Kidney tubule cell (primary cell): ENCODE measurements around the gene RAI14.

ENCODE experiments used
- DNase-seq: peaks from one replicate; pipeline ENCODE4 v3.0.0-alpha.2; 2018; ENCODE audit warnings: low spot score

RAI14 gene

DNA sequence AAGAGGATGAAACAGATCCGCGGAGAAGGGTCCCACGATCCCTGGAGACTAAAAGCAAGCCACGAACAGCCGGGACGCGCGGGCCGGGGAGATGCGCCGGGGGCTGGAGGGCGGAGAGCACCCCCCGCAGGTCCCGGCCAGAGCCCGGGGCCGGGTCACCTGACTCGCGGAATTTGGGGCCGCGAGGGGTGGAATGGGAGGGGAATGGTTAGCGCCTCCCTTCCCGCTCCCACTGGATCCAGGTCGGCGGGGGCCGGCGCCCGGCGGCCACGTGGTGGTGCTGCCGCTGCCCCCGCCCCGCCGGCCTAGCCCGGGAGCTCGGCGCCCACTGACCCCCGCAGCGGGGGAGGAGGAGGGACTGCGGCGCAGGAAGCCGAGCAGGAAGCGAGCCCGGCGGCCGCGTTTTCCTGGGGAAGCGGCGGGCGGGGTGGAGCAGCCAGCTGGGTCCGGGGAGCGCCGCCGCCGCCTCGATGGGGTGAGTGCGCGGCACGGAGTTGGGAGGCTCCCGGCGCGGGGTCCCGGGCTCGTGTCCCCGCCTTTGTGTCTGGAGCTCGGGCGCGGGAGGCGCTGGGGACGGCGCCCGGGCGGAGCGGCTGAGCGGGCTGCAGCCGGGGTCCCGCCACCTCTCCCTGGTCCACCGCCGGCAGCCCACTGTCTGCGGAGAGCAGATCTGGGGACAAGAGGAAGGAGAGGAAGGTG lies at the start of gene RAI14:
RAI14 (plus strand) TSS at position 328 of the 699 bp plus-strand sequence. CDS start 30,592 bp downstream, outside the sequence.
- peak; percentile 92 for DNase-seq

DNA sequence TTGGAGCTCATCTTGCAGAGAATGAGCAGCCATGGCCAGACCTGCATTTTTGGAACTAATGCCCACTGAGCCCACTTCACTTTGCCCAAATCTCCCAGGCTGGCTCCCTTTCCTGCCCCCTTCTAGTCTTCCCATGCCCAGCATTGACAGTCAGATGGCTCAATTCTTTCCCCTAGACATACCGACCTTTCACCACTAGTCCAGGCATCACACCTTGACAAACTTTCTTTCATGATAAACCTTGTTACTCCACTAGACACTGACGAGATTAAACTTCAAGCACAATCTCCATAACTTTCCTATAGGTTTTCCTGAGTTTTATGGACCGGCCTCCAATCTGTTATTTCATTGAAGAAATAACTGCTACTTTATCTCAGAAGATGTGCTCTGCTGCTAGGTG lies 47.8 kb upstream of the RAI14 start:
- DNase-seq: no peak

DNA sequence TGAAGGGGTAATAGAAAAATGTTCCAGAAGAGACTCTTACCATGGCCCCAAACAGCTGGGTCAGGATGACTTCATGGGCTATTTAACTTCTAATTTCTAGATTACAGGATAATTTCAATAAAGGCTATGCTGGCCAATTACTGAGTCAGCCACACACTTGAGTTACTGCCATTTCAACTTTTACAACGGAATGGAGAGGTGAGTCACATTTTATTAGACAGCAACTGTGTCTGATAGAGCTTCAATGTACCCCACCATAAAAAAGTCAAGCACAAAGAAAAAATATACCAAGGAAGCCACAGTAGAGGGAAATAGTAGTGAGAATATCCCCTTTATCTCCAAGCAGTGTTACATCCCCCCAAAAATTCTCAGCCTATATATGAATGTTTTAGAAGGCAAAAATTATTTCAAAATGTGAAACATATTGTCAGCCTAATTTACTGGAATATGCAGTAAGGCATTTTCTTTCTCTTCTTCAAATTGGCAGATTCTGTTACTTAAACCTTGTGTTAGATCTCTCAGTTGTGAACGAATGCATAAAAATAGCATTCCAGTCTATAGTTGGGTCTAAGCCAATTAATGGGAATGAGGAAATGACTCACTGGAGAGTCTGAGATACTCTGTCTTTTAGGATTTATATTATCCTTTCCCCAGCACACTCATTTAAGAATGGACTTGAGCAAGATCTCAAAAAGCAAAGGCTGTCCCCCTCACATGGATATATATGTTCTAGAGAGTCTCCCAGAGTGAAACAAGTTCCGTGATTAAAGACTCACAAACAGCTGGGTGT lies 47.1 kb upstream of the RAI14 start:
- DNase-seq: peak; percentile 88

DNA sequence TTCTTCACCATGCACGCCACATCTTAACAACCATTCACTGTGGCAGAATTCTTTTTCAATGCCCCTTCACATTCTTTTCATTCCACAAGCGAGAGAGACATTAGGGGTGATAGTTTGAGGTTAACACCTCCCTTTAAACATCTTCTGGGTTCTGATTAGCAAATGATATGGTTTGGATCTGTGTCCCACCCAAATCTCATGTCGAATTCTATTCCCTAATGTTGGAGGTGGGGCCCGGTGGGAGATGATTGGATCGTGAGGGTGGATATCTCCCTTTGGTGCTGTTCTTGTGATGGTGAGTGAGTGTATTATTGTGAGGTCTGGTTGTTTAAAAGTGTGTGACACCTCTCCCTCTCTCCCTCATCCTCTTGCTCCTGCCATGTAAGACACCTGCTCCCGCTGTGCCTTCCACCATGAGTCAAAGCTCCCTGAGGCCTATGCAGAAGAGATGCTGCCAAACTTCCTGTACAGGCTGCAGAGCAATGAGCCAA lies 46.1 kb upstream of the RAI14 start:
- DNase-seq: peak; percentile 61

DNA sequence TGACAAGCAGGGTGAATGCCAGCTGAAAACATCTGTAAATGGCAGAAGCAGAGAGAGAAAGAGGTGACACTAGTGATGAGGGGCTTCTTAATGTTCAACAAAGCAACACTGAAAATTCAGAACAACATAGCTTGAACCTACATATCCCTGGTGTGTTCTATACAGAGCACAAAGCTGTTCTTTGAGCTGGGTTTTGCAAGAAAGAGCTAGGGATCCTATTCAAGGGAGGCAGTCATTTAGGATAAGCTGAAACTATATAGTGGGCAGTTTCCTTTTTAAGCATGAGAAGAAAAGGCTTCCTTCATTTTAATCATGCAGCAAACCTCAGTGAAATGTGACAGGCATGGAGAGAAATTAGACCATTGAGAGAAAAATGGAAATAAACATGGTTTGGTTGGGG lies 45.6 kb upstream of the RAI14 start:
- DNase-seq: no peak

DNA sequence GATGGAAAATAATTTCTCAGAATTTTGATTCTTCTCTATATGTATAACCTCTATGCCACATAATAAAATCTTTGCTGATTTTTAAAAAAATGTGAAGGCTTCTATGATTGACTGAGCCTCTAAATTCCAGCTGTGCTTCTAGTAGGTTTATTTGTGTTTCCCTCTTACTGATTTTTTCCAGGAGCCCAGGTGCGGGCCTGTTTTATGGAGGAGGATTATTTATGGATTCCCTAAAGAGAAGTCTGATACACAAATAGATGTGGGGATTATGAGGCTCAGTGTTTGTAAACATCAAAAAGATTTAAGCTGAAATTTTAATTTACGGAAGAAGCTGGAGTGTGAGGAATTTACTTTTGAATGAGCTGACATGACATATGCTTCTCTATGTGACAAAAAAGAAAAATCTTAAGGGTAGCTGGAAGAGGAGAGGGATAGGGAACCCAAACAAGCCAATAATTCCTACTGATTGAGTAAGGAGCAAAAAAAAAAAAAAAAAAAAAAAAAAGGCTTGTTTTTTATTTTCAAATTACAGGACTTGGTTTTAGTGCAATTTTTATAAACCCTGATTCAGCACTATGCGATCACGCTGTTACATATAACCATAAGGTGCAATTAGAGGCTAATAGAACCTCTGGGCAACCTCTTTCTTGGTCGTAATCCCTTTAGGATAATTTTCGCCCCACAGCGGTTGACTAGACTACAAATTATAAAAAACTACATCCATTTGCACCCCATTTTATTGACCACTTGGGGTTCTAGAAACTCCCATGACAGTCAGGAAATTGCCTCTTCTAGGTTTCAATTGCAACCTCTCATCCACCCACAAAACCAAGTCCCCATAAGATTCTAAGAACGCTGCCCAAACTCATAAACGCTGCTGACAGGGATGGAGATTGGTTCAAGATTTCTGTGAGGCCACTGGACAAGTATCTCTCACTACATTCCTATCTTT lies 44.4 kb upstream of the RAI14 start:
- DNase-seq: no peak

DNA sequence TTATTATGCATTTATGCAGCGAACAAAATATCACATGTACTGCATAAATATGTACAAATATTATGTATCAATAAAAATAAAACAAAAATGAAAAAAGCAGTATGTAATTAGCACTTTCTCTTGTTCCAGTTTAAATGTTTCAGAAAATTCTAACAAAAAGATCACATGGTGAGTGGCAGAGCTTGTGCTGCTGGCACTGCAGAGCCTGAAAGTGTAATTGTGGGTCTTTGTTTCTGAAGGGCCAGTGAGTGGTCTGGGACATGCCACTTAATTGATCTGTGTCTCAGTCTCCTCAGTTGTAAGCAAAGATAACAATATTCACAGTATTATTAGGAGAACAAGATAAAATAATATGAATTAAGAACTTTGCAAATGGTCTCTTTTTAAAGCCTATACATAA lies 39.5 kb upstream of the RAI14 start:
- DNase-seq: no peak

DNA sequence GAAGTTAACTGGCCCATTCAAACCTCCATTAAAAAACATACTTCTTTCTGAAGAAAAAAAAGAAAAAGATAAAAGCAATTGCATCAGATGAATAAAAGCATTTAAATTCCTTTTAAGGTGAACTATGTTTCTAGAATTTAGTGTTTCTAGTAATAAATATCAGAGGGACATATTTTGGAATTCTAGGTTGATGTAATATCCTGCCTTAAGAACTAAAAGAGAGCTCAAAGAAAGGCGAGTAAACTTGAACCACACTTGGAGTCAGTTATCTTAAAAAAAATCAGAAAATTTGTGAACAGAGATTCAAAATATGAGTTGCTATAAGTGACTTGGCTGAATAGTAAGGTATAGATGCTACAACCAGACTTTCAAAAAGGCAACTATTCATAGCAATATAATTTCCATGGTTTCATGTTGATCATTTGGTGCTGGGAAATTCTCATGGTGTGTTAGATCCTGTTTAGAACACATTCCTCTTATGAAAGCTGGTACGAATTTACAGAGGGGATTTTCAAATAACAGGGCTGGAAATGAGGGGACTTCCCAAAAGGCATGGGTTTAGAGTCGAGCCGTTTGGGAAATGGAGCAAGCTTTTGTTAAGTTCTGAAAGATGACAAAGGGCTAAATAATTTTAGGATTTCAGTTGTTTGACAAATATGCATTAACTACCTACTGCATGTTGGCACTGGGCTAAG lies 37.6 kb upstream of the RAI14 start:
- DNase-seq: no peak

DNA sequence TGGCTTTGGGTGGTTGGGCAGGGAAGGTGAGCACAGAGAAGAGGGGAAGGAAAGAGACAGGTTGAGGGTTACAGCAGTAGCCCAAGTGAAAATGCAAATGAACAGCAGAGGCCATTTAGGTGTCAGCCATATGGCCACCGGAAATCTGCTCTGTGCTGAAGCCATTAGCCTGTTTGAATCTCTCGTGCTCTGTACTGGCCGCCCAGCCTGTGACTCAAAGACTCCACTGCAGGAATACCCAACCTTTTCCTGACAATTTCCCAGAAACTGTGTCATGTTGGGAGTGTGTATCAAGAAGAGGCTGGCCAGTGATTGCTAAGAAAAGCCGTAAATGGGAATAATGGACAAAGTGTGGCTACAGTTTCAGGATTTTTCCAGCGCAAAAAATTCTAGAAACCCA lies 35.9 kb upstream of the RAI14 start:
- no peak for DNase-seq

DNA sequence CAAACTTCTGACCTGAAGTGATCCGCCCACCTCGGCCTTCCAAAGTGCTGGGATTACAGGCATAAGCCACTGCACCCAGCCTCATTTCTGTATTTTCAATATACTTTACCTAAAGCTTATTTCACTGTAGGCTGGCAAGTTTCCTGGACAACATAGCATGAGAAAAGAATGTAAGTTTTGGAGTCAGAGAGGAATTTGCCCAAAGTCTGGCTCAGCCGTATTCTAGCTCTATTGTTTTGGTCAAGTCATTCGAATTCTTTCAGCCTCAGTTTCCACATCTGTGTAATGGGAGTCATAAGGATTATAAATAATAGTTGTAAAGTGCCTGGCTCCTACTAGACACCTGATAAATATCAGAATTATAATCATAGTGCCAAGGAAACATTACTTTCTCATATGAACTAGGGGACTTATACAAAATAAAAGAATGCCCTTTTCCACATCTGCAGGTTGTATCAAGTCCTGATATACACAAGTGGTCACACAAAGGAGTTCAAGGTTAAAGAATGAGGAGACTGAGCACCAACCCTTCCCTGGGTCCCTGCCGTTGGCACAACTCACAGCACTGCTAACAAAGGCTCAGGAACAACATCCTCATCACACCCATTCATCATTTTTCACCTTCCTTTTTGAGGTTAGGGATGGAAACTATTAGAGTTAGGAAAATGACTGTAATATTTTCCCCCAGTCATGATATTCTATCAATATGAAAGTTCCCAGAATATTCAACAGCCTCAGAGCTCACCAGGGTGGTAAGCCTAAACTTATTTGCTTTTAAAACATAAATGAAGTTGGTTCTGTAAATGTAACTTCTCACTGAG lies 34.6 kb upstream of the RAI14 start:
- DNase-seq: no peak

DNA sequence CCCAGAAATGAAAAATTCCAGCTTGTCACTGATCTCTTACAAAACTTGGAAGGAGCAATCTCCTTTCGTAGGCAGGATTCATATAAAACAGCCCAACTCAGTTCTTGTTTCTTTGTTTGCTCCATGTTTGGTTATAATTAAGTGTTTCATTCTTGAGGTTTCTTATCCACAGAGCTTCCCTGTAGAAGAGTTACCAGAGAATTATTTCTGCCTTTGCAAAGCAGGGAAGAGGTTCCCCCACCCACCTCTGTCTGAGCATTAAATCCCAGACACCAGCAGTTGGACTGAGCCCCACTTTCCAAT lies 34.1 kb upstream of the RAI14 start:
- DNase-seq: no peak

DNA sequence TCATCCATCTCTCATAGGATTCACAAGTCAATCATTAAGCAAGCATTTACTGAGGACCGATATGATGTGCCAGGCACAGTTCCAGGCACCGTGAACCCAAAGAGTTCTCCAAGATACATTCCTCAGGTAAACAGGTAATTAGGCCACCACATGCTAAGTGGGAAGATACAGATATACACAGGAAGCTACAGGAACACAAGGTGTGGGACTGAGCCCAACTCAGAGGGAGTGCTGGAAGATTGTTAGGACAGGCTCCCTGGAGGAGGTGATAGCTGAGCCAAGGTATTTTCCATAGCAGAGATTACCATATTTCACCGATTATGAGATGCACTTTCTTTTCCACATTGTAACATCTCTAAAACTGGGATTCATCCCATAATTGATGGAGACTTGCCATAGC lies 31.4 kb upstream of the RAI14 start:
- no peak for DNase-seq

DNA sequence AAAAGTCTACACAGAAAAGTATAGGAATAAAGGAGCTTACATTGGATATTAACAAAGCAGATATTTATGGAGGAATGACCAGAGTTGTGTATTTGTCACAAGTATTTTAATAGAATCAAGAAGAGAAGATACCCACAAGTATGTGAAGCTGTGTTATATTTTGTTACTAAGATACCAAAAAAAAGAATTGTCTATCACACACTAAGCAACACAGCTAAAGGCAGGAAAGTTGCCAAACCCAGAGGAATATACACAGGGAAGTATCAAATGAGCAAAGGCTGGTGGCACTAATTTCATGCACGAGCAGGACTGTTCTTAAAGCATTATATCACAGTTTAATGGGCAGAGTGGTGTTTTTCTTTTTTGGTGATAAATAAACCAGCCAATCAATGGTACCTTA lies 30.9 kb upstream of the RAI14 start:
- no peak for DNase-seq

DNA sequence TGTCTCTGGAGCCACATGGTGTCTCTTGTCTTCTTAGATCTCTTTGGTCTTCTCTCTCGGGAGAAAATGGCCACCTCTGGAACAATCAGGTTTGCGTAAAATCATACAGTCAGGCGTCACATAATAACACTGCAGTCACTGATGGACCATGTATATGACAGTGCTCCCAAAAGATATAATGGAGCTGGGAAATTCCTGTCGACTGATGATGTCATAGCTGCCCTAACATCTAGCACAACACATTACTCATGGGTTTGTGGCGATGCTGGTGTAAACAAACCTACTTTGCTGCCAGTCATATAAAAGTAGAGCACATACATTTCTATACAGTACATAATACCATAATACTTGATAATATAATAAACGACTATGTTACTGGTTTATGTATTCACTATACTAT lies 30.1 kb upstream of the RAI14 start:
- peak; percentile 65 for DNase-seq

DNA sequence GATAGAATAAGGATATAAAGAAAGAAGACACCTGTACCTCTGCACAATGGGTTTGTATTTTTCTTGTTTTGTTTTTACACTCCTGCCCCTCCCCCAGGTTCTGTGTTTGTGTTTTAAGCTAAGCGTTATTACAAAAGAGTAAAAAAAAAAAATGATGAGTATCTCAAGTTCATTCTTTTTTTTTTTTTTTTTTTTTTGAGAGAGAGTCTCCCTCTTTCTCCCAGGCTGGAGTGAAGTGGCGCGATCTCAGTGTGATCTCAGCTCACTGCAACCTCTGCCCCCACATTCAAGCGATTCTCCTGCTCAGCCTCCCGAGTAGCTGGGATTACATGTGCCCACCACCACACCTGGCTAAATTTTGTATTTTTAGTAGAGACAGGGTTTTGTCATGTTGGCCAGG lies 29.4 kb upstream of the RAI14 start:
- no peak for DNase-seq

DNA sequence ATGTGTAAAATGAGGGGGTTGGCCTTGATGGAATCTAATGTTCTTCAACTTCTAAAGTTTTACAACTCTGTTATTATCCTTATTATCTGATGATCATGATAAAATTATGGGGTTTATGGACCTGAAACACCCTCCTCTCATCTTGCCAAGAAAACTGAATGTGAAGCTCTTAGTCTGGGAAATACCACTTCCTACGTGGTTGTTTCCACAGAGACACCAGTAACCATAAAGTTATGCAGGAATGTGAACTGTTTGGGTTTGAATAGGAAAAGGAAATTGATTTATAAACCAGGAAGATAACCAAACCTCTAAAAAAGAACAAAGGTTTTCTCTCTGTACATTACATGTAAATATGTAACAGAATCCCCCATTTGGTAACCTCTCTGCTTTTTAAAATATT lies 28.3 kb upstream of the RAI14 start:
- peak; percentile 79 for DNase-seq

DNA sequence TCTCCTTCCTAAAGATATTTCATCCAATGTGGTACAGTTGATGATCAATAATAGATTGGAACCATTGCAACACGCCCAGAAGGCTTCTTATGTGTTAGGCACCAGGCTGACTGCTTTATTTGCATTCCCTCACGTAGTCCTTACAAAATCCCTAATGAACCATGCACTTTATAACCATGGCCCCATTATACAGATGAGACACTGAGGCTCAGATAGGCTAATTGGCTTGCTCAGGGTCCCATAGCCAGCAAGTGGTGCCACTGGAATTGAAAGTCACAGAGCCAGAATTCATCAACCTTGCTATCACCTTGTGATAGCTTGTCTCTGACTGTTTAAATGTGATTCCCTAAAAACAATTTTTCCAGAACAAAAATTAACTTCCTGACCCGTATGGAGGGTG lies 27.8 kb upstream of the RAI14 start:
- no peak for DNase-seq

DNA sequence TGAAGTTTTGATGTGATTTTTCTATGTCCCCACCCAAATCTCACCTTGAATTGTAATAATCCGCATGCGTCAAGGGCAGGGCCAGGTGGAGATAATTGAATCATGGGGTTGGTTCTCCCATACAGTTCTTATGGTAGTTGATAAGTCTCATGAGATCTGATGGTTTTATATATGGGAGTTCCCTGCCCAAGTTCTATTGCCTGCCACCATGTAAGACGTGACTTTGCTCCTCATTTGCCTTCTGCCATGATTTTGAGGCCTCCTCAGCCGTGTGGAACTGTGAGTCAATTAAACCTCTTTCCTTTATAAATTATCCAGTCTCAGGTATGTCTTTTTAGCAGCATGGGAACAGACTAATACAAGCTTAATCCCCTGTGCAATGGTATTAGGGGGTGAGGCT lies 25.5 kb upstream of the RAI14 start:
- no peak for DNase-seq

DNA sequence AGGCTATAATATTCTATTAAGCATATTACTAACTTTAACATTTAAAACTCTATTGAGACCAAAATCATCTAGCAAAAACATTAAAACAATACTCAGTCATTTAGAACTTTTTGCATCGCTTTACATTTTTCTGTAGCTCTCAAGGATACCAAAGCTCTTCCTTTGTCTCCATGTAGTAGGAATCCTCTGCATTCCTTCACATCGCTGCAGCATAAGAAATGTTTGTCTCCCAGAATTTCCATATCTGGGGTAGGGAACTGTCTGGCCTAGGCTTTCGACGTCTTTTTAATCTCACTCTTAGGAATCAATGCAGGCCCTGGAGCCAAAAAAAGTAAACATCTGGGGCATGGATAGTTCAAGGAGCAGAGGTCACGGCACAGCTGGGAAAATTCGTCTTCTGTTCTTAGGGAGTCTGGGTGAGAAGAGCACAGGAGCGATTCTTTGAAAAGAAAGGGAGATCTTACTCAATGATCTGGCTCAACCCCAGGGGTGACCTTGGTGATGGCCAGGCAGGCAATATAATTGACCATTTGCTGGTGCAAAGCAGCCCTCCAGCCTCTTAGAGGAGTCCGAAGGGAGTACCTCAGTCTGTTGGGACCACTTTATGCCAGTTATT lies 23.2 kb upstream of the RAI14 start:
- no peak for DNase-seq

DNA sequence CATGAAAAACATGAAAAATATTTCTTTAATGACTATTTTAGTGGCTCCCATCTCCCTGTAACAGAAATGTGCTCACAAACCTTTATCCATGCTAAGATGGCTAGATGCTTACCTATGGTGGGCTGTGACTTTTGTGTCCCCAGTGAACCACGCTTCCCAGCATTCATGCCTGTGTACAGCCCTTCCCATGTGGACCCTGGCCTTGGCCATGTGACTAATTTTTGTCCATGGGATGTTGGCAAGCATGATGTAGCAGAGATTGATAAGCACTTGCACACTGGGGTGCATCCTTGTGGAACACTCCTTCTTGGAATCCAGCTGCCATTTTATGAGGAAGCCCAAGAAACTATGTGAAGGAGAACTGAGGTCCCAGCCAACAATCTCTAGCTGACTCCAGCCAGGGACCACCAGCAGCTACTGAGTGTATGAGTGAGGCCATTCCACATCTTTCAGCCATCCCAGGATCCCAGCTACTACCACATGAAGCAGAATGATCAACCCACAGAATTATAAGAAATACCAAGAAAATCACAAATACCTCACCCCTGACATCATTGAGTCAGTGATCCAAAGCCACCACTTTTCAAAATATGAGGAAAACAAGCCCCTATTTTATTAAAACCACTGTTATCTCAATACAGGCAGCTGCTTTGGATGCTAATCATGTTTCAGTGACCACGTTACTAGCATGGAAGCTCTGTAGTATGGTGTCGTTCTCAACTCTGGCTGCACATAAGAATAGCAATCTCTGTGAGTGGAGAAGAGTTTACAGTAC lies 16.1 kb upstream of the RAI14 start:
- peak; percentile 63 for DNase-seq
